AG04450 (cell line): ENCODE data around the gene MAP2K5. TPM values are rescaled to one million over a fixed set of nuclear protein-coding genes. Genes with fewer than 3 reads are reported as not detected.
"Not testable (repeated sequence)": the region's sequence is repeated elsewhere in the genome, so short reads cannot be mapped to it uniquely, and the experiment has no call there.

ENCODE experiments used
- CTCF ChIA-PET: fragments of 300-600, 350-600 bp; formaldehyde crosslinking; extraction: SDS; loops from one replicate; lab custom pipeline; 2022; ENCODE audit warnings: antibody characterized with exemption, inconsistent platforms; lab: Charles Lee
- POLR2A ChIA-PET: fragments of 350-600 bp; formaldehyde crosslinking; extraction: SDS; loops from one replicate; lab custom pipeline; 2021; ENCODE audit warnings: antibody characterized with exemption, inconsistent platforms; lab: Yijun Ruan, JAX
- DNase-seq: peaks from one replicate; pipeline ENCODE4 v3.0.0-alpha.2; 2011; ENCODE audit warnings: low read depth, low spot score
- H3K27ac ChIP-seq: one replicate; pipeline ENCODE4 v1.5.1; 2012; ENCODE audit warnings: low read depth, low read length, control low read depth
- H3K27me3 ChIP-seq: one replicate; pipeline ENCODE4 v1.6.0; 2012; ENCODE audit warnings: low read length; ENCODE audit not compliant: control insufficient read depth, insufficient read depth
- H3K4me3 ChIP-seq: 2 replicates; pipeline ENCODE4 v1.5.1; 2011; ENCODE audit warnings: mild to moderate bottlenecking, low read depth, low read length, control low read depth
- H3K9me3 ChIP-seq: 2 replicates; pipeline ENCODE4 v1.5.1; 2012; ENCODE audit warnings: low read length; ENCODE audit not compliant: control insufficient read depth, insufficient read depth
- CTCF ChIP-seq: IDR thresholded peaks from 2 replicates; pipeline ENCODE4 v1.5.1; 2011; ENCODE audit warnings: low read depth, low read length, control low read depth, inconsistent platforms
- polyA plus RNA-seq: library from polyadenylated mRNA; depleted of rRNA; stranded (reverse); fragments of >200 nt; gene quantifications from 2 replicates; pipeline ENCODE4 v1.2.3, GENCODE V29; 2011

Gene MAP2K5
- polyA plus RNA-seq, 1 experiment, result 5.4 TPM

DNA sequence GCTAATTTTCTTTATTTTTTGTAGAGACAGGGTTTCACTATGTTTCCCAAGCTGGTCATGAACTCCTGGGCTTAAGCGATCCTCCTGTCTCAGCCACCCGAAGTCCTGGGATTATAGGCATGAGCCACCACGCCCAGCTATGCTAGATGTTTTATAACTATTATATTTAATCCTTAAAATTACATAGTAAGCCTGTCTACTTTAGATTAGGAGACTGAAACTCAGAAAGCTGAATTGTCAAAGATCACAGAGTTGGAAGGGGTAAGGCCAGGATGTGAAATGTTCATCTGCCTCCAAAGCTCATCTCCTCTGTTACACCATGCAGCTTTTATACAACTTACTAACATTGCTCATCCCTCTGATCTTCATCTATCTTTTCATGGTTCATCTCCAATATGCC is 89.8 kb downstream of the MAP2K5 start:
- no peak overlapping the region for H3K4me3 ChIP-seq
- ChIA-PET CTCF (interaction anchor here (1.0 kb wide), 1 partner anchor 204 kb away, joined by 3 read pairs; no protein-coding TSS in a partner anchor), POLR2A (no interaction called here)
- no peak for TF ChIP-seq CTCF
- H3K27me3 ChIP-seq, result no peaks in the 10 kb centered on the region
- DNase-seq, result no peak
- H3K27ac ChIP-seq, result no peak overlapping the region
- H3K9me3 ChIP-seq, result no peaks in the 10 kb centered on the region

- H3K27me3 ChIP-seq, CTCF ChIA-PET, H3K9me3 ChIP-seq, H3K27ac ChIP-seq, H3K4me3 ChIP-seq, DNase-seq: not testable (repeated sequence)
- POLR2A ChIA-PET, result interaction anchor here (0.6 kb wide), 1 partner anchor 25 kb away, joined by 3 read pairs; no protein-coding TSS in a partner anchor
These were observed 93.4 kb downstream of the MAP2K5 start for GRCh38 chr15:67635950-67636349.

DNA sequence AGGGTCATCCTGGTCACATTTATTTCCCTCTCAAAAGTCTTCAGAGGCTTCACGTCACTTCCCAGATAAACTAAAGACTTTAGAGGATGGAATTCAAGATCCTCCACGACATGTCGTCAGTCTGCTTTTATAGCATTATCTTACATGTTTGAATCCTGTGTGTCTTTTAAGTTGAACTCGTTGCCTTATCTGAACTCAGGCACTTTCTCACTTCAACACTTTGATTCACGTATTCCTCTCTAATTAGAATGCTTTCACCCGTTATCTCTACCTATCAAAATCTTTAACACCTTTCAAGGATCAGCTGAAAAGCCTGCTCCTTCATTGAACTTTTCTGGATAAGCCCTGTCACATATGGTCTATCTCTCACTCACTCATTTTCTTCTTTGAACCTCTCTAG is 97.1 kb downstream of the MAP2K5 start:
- POLR2A ChIA-PET, result no interaction called here
- H3K27me3 ChIP-seq, result no peaks in the 10 kb centered on the region
- no peak for DNase-seq
- H3K4me3 ChIP-seq, result no peak overlapping the region
- no peak overlapping the region for H3K27ac ChIP-seq
- TF ChIP-seq CTCF, result no peak
- no peaks in the 10 kb centered on the region for H3K9me3 ChIP-seq
- CTCF ChIA-PET, result no interaction called here

DNA sequence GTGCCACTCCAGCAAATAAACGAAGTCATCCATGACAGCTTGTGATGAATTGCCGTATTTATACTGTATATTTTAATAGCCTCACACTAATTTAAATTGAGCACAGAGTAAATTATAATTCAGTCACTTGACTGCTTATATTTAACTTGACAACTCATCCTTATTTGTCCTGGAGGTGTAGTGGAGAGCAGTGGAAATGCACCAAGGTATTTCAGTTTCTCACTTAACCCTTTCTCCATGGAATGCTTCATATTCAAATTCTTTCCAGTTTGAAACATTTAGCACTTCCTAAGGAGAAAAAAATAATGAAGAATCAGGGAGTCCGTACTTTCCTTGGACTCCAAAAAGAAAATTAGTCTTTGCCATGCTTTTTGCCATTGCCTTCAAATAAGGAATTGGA is 99.0 kb downstream of the MAP2K5 start:
- Histone ChIP-seq H3K27ac (no peak overlapping the region), H3K9me3 (no peaks in the 10 kb centered on the region), H3K4me3 (no peak overlapping the region), H3K27me3 (no peaks in the 10 kb centered on the region)
- ChIA-PET POLR2A (no interaction called here), CTCF (no interaction called here)
- DNase-seq, result no peak
- no peak for TF ChIP-seq CTCF

DNA sequence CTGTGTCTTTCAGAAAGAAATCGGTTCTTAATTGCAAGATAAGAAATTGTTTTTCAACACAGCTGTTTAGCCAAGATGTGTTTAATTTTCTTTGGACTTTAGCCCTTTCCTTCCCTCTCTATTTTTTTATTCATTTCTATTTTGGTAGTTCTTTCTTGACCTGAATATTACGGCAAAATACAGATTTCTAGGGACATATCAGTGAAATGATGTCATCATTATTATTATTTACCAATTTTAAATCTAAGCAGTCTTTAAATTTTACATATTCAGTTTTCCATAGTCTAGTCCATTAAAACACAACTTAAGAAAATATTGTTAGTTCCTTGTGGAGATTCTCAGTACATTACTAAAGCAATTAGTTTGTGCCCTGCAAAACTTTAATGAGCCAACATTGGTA is 104.3 kb downstream of the MAP2K5 start:
- POLR2A ChIA-PET, result no interaction called here
- Histone ChIP-seq H3K9me3 (no peaks in the 10 kb centered on the region), H3K4me3 (no peak overlapping the region), H3K27me3 (no peaks in the 10 kb centered on the region), H3K27ac (no peak overlapping the region)
- CTCF ChIA-PET, result no interaction called here
- TF ChIP-seq CTCF, result no peak
- no peak for DNase-seq

- no peak for TF ChIP-seq CTCF
- ChIA-PET CTCF (no interaction called here), POLR2A (no interaction called here)
- Histone ChIP-seq H3K27ac (no peak overlapping the region), H3K9me3 (no peaks in the 10 kb centered on the region), H3K4me3 (no peak overlapping the region), H3K27me3 (no peaks in the 10 kb centered on the region)
- DNase-seq, result no peak
These were observed 110.1 kb downstream of the MAP2K5 start for GRCh38 chr15:67652586-67652985.
